Endometrial microvascular endothelial cells (primary cell): Measurements from ENCODE around the gene CCNT2. TPM values are rescaled to one million over a fixed set of nuclear protein-coding genes. Genes with fewer than 3 reads are reported as not detected.
"Not testable (repeated sequence)": the region's sequence is repeated elsewhere in the genome, so short reads cannot be mapped to it uniquely, and the experiment has no call there.

Source experiments
- in situ Hi-C: cut with HindIII; loops from 2 replicates; pipeline ENCODE4 v1.10.0; 2017; ENCODE audit warnings: low sequenced_read_pairs, low pct_unique_long_range_greater_than_20kb; ENCODE audit errors: inconsistent ontology term
- total RNA-seq: library from RNA; depleted of rRNA; stranded (reverse); fragments of >200 nt; gene quantifications from one replicate; pipeline ENCODE4 v1.2.3, GENCODE V29; 2015; ENCODE audit errors: inconsistent ontology term

Gene CCNT2
- total RNA-seq, 1 donor from 2014 or later, result 13.7 TPM

DNA sequence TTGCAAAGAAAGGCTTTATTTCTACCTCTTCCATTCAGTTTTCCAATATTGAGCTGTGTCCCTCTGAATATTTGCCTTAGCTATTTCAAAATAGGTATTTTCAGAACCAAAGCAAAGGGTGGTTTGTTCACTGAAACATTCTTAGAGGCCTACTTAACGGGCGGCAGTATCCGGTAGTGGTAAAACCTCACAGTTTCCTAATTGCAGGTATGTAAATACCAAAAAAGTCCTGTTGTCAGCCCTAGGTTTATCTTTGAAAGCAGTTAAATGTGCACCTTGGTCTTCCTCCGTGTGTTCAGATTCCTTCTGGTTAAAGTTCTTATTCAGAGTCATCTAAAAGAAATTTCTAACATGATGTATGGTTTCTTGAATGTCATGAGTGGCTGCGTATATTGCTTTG, 38.9 kb downstream of the CCNT2 start:
- in situ Hi-C loops, result no loop called here

DNA sequence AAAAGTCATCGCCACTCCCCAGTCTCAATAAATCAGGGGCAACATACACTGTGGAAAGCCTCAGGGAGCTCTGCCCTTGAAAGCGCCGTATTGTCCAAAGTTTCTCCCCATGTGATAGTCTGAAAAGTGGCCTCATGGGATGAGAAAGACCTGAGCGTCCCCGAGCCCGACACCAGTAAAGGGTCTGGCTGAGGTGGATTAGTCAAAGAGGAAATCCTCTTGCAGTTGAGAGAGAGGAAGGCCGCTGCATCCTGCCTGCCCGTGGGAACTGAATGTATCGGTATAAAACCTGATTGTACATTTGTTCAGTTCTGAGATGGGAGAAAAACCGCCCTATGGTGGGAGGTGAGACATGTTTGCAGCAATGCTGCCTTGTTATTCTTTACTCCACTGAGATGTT, 48.5 kb downstream of the CCNT2 start:
- in situ Hi-C loops, result not testable (repeated sequence)

DNA sequence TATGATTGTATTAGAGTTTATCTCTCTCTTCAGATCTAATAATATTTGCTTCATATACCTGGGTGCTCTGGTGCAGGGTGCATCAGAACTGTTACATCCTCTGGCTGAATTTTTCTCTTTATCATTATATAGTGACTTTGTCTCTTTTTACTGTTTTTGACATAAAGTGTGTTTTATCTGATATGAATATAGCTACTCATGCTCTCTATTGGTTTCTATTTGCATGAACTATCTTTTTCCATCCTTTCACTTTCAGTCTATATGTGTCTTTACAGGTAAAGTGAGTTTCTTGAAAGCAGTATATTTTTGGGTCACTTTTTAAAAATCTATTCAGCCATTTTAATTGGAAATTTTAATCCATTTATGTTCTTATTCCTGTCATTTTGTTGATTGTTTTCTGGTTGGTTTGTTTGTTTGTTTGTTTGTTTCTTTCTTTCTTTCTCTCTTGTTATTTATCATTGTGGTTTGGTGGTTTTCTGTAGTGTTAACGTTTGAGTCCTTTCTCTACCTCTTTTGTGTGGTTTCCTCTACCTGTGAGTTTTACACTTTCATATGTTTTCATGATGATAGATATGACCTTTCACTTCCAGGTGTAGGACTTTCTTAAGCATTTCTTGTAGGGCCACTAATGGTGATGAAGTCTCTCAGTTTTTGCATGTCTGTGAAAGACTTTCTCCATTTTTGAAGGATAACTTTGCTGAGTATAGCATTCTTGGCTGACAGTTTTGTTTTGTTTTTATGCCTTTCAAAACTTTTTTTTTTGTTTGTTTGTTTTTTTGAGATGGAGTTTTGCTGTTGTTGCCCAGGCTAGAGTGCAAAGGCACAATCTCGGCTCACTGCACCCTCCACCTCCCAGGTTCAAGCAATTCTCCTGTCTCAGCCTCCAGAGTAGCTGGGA, 54.9 kb downstream of the CCNT2 start:
- in situ Hi-C loops, result no loop called here

DNA sequence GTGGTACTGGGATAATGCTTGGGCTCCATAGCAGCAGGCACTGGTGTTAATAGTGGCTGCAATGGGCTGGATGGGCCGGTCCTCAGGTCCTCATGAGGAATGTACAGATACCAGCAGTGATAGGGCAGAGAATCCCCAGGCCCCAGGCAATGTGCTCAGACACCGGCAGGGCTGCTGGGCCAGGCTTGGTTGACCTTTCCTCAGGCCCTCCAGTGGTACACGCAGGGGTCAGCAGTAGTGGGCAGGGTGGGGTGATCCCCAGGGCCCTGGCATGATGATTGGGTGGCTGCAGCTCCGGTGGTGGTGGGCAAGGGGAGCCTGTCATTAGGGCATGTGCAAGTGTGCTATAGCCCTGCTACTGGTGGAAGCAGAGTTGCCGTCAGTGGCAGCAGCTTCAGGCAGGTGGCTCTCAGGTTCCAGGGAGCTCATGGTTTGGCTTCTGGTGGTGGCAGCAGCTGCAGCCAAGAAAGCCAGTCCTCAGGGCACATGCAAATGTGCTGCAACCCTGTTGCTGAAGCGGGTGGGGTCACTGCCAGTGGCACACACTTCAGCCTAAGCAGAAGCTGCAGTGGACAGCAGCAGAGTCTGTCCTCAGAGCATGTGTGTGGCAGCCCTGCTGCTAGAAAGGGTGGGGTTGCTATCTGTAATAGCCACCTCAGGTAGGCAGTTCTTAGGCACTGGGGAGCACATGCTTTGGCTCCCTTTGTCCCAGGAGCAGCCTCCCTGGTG, 56.8 kb downstream of the CCNT2 start:
- in situ Hi-C loops, result no loop called here

DNA sequence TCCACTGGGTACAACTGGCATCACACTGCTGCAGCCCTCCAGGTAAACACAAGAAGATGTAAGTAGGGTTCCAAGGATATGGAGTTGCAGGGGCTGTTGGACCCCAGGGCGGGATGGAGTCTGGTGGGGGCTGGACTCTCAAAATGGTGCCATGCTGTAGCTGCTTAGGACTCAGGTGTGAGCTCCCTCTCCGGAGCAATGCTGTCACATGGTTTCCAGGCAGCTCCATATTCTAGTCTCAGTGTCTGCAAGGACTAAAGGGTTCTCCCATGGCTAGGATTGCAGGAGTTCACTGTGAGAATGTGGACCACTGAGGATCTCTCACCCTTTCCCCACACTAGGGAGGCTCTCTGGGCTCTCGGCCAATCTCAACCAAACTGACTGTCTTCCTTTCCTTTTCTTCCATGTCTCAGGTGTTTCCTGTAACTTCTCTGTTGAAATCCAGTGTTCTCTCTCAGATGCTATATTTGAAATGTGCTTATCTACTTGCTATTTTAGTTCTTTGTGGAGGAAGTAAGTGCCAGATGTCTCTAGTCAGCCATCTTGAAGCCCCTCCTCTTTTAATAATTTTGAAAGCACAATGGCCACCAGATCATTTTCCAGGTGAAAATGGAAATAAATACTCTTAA, 57.6 kb downstream of the CCNT2 start:
- in situ Hi-C loops, result no loop called here

DNA sequence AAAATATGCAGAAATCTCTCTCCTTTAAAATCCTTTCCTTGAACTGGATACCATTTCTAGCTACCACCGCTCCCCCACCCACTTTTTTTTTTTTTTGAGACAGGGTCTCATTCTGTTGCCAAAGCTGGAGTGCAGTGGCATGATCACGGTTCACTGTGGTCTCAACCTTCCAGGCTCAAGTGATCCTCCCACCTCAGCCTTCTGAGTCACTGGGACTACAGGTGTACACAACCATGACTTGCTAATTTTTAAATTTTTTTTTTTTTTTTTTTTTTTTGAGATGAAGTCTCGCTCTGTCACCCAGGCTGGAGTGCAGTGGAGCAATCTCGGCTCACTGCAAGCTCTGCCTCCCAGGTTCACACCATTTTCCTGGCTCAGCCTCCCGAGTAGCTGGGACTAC, 58.5 kb downstream of the CCNT2 start:
- in situ Hi-C loops, result not testable (repeated sequence)

DNA sequence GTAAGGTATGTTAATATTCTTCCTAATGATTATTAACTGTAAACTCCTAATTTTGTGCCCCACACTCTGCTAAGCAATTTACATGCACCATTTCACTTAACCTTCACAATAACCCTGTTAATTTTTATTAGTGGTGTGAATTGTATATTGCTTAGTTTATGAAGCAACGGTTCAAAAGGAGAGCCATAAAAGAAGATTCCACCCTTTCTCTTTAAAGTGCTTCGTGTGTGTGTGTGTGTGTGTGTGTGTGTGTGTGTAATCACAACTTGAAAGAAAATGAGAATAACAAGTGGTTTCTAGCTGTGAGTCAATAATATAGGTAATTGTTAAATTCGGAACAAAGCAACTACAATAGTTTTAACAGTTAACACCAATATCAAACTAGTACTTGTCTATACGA, 60.6 kb downstream of the CCNT2 start:
- in situ Hi-C loops, result no loop called here

DNA sequence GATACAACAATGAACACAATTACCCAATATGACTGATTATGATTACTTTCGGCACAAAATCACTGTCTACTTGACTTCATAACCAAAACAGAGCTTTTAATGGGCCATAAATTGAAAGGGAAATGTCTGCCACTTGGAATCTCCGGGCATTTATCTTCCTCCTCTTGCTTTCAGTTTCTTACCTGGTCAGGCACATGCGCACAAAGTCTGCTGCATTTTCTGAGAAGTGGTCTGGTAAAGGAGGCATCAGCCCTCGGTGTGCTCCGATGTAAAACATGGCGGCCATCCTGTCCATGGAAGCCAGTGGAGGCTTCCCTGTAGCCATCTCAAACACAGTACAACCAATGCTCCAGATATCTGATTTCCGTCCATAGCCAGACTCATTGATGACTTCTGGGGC, 62.0 kb downstream of the CCNT2 start:
- in situ Hi-C loops, result no loop called here

DNA sequence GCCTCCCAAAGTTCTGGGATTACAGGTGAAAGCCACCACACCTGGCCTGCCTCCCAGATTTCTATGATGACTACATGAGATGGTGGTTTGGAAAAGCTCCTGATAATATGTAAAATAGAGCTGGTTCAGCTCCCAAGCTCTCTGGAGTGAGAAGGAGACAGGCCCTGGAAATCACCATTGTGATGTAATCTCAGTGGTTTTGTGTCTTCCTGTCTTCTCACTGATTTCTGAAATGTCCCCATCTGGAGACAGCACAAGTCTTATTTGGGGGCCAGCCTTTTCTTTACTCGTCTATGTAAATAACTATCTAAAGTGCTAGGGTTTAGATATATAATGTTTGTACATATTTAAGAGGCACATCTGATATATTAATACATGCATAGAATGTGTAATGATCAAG, 64.0 kb downstream of the CCNT2 start:
- in situ Hi-C loops, result no loop called here

DNA sequence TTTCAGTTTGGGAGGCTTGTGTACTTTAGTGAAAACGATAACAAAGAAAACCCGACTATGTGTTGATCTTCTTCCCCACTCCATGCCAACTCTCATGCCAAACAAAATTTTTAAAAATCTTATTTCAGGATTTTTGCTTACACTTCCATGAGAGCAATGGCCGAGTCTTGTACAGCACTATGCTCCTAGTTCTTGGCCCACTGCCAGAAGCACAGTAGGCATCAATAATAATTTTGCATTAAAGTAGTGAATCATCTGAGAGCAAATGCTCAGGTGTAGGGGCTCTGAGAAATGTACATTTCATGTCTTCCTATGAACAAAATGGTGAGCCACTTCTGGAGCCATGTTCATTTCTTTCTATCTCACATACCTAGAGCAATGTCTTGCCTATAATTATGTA, 66.4 kb downstream of the CCNT2 start:
- in situ Hi-C loops, result no loop called here

DNA sequence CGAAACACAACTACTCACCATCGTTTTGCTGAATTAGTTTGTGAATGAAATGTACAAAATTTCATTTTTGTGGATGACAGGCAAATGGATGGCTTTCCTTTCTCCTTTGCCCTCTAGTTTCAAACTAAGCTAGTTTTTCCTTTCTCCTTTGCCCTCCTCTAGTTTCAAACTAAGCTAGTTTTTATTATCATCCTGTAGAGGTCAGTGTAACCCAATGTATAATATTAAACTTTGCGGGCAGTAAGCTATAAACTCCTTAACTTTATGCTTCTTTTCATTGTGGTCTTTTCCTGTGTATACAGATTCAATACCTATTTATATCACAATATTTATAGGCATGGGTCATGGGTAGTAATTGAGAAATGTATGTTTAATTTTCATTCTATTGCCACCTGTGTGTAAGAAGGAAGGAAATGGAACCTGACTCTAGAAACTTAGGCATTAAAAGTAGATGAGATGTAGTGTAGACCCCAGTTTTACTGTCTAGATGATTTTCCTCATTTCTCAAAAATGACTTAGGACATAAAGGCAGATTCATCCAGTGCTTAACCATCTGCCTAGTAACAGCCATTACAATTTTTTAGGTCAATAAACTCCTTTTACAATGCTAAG, 70.5 kb downstream of the CCNT2 start:
- in situ Hi-C loops, result no loop called here

DNA sequence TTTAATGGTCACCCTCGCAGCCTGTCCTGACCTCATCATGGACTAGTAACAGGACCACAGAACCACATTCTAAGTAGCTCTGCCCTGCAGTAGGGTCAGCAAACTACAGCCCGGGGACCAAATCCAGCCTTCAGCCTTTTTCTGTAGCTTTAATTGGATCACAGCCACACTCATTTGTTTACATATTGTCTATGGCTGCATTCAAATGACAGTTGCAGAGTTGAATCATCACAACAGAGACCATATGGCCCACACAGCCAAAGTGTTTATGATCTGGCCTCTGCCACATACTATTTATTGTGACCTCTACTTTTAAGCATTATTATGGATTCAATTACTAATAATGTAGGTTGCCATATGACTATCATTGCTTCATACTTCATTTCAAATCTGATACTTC, 80.9 kb downstream of the CCNT2 start:
- in situ Hi-C loops, result no loop called here

DNA sequence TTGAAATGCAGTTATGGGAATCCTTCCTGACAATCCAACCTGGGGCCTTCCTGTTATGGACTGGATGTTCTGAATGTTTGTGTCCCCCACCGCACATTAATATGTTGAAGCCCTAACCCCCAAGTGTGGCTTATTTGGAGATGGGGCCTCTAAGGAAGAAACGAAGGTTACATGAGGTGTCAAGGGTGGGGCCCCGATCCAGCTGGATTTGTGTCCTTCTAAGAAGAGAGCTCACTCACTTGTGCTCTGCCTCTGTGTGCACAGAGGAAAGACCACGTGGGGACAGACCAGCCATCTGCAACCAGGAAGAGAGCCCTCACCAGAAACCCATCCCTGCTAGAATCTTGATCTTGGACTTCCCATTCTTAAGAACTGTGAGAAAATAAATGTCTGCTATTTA, 84.2 kb downstream of the CCNT2 start:
- in situ Hi-C loops, result no loop called here

DNA sequence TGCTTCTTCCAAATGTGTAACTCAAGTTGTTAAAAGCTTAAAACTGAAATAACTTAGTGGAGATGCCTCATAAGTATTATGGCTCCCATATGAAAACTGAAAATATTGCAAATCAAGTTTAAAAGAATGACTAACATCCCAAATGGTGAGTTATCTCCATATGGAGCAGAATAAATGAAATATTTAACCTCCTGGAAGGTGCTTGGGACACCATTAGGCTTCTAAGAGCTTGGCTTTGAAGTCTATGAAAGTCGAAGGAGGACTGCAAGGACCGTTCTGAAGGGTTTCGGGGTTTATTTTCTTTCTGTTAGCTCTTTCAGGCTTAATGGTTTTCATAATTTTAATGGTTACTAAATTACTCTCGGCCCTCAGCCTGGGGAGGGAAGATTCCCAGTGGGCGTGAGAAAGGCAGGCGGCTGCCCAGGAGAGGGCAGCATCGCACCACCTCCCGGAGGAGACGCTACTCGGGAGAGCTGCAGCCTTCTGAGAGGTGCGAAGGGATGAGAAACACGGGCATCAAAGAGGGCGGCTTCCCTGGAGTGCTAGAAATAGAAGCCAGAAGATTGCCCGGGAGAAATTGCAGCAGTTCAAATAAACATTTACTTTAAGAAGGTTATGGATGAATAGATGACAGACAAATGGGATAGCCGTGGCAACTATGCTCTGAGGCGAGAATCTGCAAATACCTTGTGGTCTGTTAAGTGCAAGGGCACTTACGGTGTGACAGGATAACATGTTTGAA, 85.6 kb downstream of the CCNT2 start:
- in situ Hi-C loops, result no loop called here

DNA sequence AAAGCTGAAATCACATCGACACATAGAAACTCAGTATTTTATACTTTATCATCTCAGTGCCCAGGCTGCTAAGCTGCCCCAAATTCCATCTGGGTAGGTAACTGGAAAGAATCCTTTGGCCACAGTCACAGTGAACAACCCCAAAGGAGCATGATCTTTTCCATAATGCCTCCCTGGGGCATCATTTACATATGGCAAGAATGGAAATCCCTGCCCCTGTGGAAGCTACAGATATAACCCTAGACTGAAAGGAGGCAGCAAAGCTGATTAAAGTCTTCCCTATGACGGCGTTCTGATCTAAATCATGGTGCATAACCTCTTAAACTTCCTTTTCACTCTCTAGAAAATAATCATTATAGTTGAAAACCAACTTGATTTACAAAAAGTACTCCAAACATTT, 87.1 kb downstream of the CCNT2 start:
- in situ Hi-C loops, result no loop called here
